Renal pelvis (tissue), 4 donors: ENCODE results near the gene FOXR1. TPM values are rescaled to one million over a fixed set of nuclear protein-coding genes. Genes with fewer than 3 reads are reported as not detected.
A peak's percentile ranks its signal among the peaks of the same experiment; 100 is the strongest.
"Not testable (repeated sequence)": the region's sequence is repeated elsewhere in the genome, so short reads cannot be mapped to it uniquely, and the experiment has no call there.

Source experiments
- DNase-seq: peaks from one replicate; pipeline ENCODE4 v3.0.0-alpha.2; 2013
- polyA plus RNA-seq, 3 donors: library from polyadenylated mRNA; unstranded; fragments of 120-200 nt; gene quantifications; one replicate each; pipeline ENCODE4 v1.2.1, GENCODE V29; 2013; ENCODE audit not compliant: insufficient read length in 3 of 3

The FOXR1 gene
- polyA plus RNA-seq, 3 donors = 0.07 to 0.29 TPM; not detected in 1

- no peak for DNase-seq
Measured at GRCh38 chr11:118939953-118940598, 31.5 kb upstream of the FOXR1 start.

DNA sequence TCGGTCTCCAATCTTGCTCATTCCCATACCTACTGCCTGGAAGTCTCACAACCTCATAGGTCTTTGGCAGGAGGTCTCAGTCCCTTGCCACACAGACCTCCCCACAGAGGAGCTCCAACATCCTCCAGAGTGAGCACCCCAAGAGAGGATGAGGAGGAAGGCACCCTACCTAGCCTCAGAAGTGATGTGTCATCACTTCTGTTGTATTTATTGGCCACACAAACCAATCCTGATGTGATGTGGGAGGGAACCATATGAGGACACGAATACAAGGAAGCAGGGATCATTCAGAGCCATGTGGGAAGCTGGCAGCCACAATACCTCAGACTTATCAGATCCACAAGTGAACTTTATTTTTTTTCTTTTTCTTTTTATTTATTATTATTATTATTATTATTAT is 24.5 kb upstream of the FOXR1 start:
- no peak for DNase-seq

GRCh38 chr11:118948000-118948399 is 23.6 kb upstream of the FOXR1 start:
- DNase-seq = no peak

DNA sequence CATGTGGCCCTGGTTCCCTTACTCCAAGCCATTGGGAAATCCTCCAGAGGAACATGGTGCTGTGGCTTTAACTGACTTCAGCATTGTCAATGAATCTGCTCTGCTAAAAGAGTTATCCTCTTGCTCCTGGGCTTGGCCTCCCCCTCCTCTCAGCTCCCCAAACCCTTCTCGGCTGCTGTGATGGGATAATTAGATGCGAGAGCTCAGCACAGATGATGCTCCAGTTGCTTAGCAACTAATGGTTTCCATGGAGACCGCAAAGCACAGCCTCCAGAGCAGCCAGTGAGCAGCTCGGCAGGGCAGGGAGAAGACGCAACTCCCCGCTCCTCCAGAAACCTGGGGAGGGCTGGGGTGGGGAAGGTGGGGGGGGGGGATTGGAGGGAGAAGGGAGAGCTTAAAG is 18.3 kb upstream of the FOXR1 start:
- DNase-seq = no peak

DNA sequence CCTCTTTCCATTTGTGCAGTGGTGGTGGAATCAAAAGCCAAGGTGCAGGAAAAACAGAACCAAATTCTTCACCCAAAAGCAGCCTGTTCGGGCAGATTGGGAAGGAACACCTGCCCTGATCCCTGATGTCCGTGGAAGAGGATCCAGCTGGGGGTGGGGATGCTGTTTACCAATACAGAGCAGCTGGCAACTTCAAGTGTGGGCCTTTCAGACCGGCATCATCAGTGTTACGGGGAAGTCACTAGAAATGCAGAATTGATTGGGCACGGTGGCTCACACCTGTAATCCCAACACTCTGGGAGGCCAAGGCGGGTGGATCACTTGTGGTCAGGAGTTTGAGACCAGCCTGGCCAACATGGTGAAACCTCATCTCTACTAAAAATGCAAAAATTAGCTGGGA is 17.6 kb upstream of the FOXR1 start:
- not testable (repeated sequence) for DNase-seq

- peak; percentile 74 for DNase-seq
Measured at GRCh38 chr11:118956094-118956846, 15.3 kb upstream of the FOXR1 start, which contains the start of gene UPK2. TSS of gene UPK2 (plus strand) at chr11:118956298. CDS start at chr11:118956351, 53 bp downstream.

DNA sequence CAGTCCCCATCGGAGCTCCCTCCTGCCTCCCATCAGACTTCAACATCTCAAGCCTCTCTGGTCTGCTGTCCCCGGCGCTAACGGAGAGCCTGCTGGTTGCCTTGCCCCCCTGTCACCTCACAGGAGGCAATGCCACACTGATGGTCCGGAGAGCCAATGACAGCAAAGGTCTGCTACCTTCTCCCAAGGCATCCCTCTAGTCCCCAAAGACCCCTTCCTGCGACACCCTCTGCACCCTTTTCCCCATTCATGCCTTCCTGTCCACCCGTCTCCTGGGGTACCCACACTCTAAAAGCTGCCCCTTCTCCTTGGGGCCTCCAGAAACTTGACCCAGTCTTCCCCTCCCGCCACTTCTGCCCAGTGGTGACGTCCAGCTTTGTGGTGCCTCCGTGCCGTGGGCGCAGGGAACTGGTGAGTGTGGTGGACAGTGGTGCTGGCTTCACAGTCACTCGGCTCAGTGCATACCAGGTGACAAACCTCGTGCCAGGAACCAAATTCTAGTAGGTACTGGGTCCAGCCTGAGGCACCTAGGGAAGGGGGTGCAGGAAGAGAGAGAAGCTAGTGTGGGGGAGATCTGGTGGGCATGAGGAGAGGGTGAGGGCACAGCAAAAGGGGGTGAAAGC is 14.6 kb upstream of the FOXR1 start:
- DNase-seq = no peak

DNA sequence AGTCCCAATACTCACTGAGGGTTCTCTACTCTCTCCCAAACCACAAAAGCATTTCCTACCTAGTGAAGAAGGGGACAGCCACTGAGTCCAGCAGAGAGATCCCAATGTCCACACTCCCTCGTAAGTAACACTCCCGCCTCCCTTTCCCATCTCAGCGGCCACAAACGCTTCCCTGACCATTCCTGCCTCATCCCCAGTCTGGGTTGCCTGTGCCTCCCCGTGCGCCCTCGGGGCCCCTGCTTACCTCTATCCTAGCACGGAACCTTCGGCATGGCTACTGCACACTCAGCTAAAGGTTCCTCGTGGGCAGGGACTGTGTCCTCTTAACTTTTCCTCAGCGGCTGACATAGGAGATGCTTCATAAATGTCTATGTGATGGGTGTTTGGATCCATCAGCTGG is 14.0 kb upstream of the FOXR1 start:
- no peak for DNase-seq

DNA sequence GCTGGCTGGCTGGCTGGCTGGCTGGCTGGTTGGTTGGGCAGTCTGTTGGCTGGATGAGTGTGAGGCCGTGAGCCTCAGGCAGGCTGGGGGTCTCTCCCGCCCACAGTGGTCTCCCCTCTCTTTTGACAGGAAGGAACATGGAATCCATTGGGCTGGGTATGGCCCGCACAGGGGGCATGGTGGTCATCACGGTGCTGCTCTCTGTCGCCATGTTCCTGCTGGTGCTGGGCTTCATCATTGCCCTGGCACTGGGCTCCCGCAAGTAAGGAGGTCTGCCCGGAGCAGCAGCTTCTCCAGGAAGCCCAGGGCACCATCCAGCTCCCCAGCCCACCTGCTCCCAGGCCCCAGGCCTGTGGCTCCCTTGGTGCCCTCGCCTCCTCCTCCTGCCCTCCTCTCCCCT is 13.6 kb upstream of the FOXR1 start:
- DNase-seq = no peak

DNA sequence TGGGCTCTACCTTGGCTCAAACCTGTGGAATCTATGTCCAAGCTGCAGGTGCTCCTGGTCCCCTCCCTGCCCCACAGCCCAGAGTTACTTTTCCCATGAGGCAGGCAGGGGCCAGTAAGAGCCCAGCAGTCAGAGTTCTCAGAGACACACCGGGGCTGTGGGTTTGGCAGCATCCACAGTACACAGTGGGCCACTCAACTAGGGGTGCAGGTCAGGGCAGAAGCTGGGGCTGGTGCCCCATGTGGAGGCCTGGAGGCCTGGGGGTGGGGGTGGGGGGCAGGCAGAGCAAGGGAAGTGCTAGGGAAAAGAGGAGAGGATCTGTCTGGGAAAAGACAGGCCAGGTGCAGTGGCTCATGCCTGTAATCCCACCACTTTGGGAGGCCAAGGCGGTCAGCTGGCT is 13.0 kb upstream of the FOXR1 start:
- no peak for DNase-seq

DNA sequence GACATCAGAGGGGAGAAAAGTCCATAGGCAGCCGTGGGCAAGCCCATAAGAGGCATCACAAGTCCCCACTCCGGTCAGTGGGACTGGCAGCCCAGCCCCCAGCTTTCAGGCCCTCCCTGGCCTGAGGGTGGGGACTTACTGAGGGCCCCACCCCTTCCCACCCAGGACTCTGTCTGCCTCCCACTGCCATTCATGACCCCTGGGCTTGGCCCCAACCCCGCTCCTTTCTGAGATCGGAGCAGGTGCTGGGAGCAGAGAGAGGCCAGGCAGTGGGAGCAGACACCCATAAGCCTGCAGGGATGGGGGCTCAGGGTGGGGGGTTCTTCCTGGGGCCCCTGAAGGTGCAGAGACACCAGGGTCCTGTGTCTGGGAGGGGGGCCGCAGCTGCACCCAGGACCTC is 10.4 kb upstream of the FOXR1 start:
- DNase-seq = no peak

DNA sequence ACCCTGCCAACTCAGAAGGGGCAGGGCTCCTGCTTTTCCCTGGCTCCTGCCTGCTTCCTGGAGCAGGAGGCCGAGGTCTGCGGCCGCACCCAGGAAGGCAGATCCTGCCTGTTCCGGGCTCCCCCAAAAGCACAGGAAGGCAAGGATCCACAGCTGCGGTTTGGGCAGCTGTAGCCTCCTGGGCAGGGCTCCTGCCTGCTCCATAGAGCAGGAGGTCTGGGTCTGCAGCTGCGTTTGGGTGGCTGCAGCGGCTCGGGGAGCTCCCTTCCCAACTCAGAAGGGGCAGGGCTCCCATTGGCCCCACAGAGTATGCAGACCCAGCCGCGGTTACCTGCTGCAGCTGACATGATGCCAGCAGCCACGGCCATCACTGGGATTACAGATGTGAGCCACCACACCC is 10.0 kb upstream of the FOXR1 start:
- no peak for DNase-seq

DNA sequence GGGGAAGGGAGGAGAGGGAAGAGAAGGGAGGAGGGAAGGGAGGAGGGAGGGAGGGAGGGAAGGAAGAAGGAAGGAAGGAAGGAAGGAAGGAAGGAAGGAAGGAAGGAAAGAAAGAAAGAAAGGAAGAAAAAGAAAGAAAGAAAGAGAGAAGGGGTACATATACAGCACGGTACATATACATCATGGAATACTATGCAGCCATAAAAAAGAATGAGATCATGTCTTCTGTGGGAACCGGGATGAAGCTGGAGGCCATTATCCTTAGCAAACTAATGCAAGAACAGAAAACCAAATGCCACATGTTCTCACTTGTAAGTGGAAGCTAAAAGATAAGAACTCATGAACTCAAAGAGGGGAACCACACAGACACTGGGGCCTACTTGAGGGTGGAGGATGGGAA is 2.1 kb upstream of the FOXR1 start:
- not testable (repeated sequence) for DNase-seq

DNA sequence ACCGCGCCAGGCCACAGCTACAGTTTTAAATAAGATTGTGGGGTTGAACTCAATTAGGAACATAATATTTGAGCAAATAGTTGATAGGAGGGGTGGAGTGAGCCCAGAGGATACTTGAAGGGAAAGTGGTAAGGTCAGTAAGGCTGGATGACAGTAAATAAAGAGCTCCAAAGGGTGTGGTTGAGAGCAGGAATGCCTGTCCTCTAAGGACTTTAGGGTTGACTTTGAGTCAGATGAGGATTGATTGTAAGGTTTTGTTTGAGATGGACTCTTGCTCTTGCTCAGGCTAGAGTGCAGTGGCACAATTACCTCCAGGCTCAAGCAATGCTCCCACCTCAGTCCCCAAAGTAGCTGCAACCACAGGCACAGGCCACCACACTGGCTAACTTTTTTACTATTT is 2.4 kb downstream of the FOXR1 start:
- DNase-seq = no peak

DNA sequence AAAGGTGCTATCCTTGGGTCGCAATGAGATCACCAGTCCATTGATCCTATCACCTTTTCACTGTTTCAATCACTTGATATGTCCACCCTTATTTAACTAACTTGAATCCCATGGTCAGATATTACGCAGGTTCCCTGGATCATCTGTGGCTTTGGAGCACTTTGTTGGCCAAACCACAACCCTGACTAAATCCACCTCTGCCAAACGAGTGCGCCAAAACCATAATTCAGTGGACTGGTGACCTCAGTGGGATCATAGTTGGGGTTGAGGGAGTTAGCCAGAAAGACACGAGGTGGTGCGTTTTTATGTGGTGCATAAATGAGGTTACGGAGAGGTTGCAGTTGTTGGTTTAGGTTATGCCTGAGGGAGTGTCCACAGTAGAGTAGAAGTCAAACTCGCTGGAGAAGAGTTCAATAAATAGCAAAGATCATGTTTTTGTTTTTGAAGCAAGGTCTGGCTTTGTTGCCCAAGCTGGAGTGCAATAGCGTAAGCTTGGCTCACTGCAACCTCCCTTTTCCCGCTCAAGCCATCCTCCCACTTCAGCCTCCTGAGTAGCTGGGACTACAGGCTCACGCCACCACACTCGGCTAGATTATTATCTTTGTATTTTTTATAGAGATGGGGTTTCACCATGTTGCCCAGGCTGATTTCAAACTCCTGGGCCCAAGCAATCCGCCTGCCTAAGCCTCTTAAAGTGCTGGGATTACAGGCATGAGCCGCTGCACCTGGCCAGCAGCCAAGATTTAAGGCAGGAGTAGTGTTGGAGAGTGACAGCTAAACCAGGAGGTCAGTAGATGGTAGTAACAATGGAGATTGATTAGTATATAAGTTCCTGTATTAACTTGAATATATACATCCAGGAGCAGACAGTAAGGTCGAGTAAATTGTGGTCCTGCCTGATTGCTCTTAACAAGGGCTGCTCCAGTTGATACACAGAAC is 4.5 kb downstream of the FOXR1 start:
- DNase-seq = no peak

- no peak for DNase-seq
Measured at GRCh38 chr11:118979434-118979833, 7.9 kb downstream of the FOXR1 start.

DNA sequence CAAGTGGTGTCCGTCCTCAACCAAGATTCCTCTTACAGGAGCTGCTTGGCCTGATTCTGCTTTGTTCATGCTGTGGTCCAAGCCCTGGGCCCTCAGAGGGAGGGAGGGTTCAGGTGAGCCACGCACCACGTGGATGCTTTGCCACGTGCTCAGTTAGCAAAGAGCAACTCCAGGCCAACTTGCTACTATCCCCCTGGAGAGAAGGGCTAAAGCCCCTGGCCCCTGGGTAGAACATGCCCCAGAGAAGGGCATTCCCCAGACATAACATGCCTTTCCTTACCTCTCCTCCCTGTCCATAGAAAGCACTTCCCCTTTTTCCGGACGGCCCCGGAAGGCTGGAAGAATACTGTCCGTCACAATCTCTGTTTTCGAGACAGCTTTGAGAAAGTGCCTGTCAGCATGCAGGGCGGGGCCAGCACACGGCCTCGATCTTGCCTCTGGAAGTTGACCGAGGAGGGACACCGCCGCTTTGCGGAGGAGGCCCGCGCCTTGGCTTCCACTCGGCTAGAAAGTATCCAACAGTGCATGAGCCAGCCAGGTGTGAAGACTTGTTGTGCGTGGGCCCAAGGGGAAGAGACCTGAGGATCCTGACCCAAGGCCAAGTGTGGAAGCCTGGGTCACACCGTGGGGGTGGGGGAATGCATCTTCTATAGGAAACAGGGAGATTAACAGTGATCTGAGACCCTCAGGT is 8.8 kb downstream of the FOXR1 start:
- peak; percentile 30 for DNase-seq

- DNase-seq = not testable (repeated sequence)
Measured at GRCh38 chr11:118984337-118984736, 12.8 kb downstream of the FOXR1 start.

- DNase-seq = no peak
Measured at GRCh38 chr11:118984825-118985224, 13.3 kb downstream of the FOXR1 start.

DNA sequence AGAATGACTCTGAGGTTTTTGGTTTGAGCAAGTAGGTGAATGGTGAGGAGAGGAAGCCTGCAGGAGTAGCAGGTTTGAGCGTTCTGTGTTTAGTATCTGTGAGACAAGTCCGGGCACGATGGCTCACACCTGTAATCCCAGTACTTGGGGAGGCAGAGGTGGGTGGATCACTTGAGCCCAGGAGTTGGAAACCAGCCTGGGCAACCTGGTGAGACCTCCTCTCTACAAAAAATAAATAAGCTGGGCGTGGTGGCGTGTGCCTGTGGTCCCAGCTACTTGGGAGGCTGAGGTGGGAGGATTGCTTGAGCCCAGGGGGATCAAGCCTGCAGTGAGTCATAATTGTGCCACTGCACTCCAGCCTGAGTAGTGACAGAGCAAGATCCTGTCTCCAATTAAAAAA is 16.7 kb downstream of the FOXR1 start:
- DNase-seq = no peak

GRCh38 chr11:118991486-118992038 is 20.0 kb downstream of the FOXR1 start:
- not testable (repeated sequence) for DNase-seq
